Smooth muscle cell (in vitro differentiated cells): ENCODE results near the gene USP53. TPM values are rescaled to one million over a fixed set of nuclear protein-coding genes. Genes with fewer than 3 reads are reported as not detected.

ENCODE experiments used
- DNase-seq: peaks from one replicate; lab custom pipeline; 2025; ENCODE audit not compliant: unreplicated experiment; lab: John Stamatoyannopoulos, UW
- H2AFZ ChIP-seq: fragments of 200-600 bp; sonication (generic); 2 replicates; pipeline ENCODE4 v1.6.0; 2016; ENCODE audit warnings: antibody characterized with exemption, low read depth, mild to moderate bottlenecking
- H3F3A ChIP-seq: fragments of 200-600 bp; sonication (generic); 2 replicates; pipeline ENCODE4 v1.6.0; 2017; ENCODE audit warnings: antibody characterized with exemption, low read depth
- H3K27ac ChIP-seq: fragments of 200-600 bp; sonication (generic); 2 replicates; pipeline ENCODE4 v1.5.1; 2016; ENCODE audit warnings: low read depth, mild to moderate bottlenecking
- H3K27me3 ChIP-seq: fragments of 200-600 bp; sonication (generic); 2 replicates; pipeline ENCODE4 v1.6.1; 2016; ENCODE audit warnings: low read depth, mild to moderate bottlenecking
- H3K36me3 ChIP-seq: fragments of 200-600 bp; sonication (generic); 2 replicates; pipeline ENCODE4 v1.5.1; 2016; ENCODE audit warnings: low read depth
- H3K4me1 ChIP-seq: fragments of 200-600 bp; sonication (generic); 2 replicates; pipeline ENCODE4 v1.5.1; 2016; ENCODE audit warnings: low read depth
- H3K4me2 ChIP-seq: fragments of 200-600 bp; sonication (generic); 2 replicates; pipeline ENCODE4 v1.6.0; 2016; ENCODE audit warnings: mild to moderate bottlenecking
- H3K4me3 ChIP-seq: fragments of 200-600 bp; sonication (generic); 2 replicates; pipeline ENCODE4 v1.5.1; 2016; ENCODE audit warnings: mild to moderate bottlenecking
- H3K79me2 ChIP-seq: fragments of 200-600 bp; sonication (generic); 2 replicates; pipeline ENCODE4 v1.6.0; 2016; ENCODE audit warnings: low read depth, mild to moderate bottlenecking
- H3K9ac ChIP-seq: fragments of 200-600 bp; sonication (generic); 2 replicates; pipeline ENCODE4 v1.6.0; 2016; ENCODE audit warnings: low read depth
- H3K9me3 ChIP-seq: fragments of 200-600 bp; sonication (generic); replicated peaks from 2 replicates; pipeline ENCODE4 v1.5.1; 2016; ENCODE audit warnings: low read depth
- H4K20me1 ChIP-seq: fragments of 200-600 bp; sonication (generic); 2 replicates; pipeline ENCODE4 v1.6.0; 2016; ENCODE audit warnings: low read depth
- CTCF ChIP-seq: fragments of 200-600 bp; sonication (generic); IDR thresholded peaks from 2 replicates; pipeline ENCODE4 v1.5.1; 2017; ENCODE audit warnings: borderline replicate concordance, mild to moderate bottlenecking, antibody characterized with exemption; ENCODE audit not compliant: insufficient read depth, poor library complexity, severe bottlenecking
- WGBS: methylation state at CpG from one replicate; pipeline ENCODE4 v1.1.7; 2016; ENCODE audit warnings: low lambda C conversion rate; 5-methylcytosine and 5-hydroxymethylcytosine counted together
- polyA plus RNA-seq: library from polyadenylated mRNA; unstranded; fragments of >200 nt; fragmentation: Nextera tagmentation; extraction: Ambion mirVana; gene quantifications from 2 replicates; pipeline ENCODE4 v1.2.1, GENCODE V29; 2016
- total RNA-seq: library from RNA; depleted of rRNA; stranded (reverse); fragments of >200 nt; gene quantifications from 2 replicates; pipeline ENCODE4 v1.2.3, GENCODE V29; 2014

The USP53 gene
- total and polyA plus RNA-seq, 2 experiments from 2014 or later, result 4.2 to 16.3 TPM

GRCh38 chr4:119299741-119300100 lies 87.2 kb downstream of the USP53 start:
- peak overlapping the region; percentile 89 for H2AFZ ChIP-seq
- DNase-seq, result no peak
- H3K27ac ChIP-seq, result peak overlapping the region; percentile 86
- TF ChIP-seq CTCF, result no peak
- peak overlapping the region; percentile 80 for H3K4me3 ChIP-seq
- 4% methylated on average over 9 of the region's 9 CpGs for WGBS
- H3K27me3 ChIP-seq, result no peaks in the 10 kb centered on the region
- H3K9ac ChIP-seq, result peak overlapping the region; percentile 88
- H3K79me2 ChIP-seq, result peaks cover 36% of the 10 kb centered on the region
- H3F3A ChIP-seq, result no peaks in the 10 kb centered on the region
- peaks cover 33% of the 10 kb centered on the region for H4K20me1 ChIP-seq
- no peaks in the 10 kb centered on the region for H3K9me3 ChIP-seq
- peak overlapping the region; percentile 96 for H3K4me2 ChIP-seq
- H3K4me1 ChIP-seq, result peaks cover 14% of the 10 kb centered on the region
- H3K36me3 ChIP-seq, result no peaks in the 10 kb centered on the region

DNA sequence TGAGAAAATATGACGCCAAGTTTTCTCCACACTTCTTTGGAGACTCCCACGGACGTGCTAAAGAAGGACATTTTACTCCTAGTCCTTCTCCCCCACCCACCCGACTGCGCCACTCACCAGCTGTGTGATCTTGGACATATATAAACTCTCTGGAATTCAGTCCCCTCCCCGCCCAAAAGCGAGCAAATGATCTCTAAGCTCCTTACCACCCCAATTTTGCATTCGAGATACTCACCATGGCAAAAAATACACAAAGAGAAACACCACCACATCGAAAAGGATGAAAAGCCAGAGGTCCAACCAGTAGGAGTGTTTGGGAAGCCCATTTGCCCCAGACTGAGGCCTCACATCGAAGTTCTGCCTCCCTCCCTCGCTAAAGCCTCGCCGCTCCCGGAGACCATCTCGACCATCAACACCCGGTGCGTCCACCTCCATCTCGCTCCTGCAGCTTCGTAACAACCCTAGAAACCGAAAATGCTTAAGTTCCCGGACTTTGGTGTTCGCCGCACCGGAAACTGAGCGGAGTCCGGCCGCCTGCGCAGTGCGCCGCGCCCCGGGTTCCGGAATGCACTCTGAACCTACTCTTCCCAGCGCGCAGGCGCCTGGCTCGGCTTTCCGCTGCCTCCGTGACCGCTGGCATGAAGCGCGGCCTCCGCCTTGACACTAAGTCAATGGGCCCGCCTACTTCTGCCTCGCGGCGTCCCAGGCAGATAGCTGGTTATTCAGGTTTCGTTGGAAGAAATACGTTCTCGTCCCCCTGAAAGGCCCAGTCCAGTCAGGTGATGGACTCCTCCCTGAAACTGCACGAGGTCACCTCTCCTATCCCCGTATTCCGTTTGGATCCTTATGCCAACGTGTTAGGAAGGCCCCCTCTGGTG lies 87.8 kb downstream of the USP53 start:
- peaks cover 33% of the 10 kb centered on the region for H4K20me1 ChIP-seq
- no peaks in the 10 kb centered on the region for H3K27me3 ChIP-seq
- no peaks in the 10 kb centered on the region for H3K9me3 ChIP-seq
- H3K27ac ChIP-seq, result peak overlapping the region; percentile 86
- H2AFZ ChIP-seq, result peak overlapping the region; percentile 89
- peak overlapping the region; percentile 96 for H3K4me2 ChIP-seq
- H3K79me2 ChIP-seq, result peaks cover 36% of the 10 kb centered on the region
- TF ChIP-seq CTCF, result no peak
- 1% methylated on average over 54 of the region's 54 CpGs for WGBS
- no peak for DNase-seq
- H3K4me3 ChIP-seq, result peak overlapping the region; percentile 80
- peaks cover 14% of the 10 kb centered on the region for H3K4me1 ChIP-seq
- no peaks in the 10 kb centered on the region for H3K36me3 ChIP-seq
- H3K9ac ChIP-seq, result peak overlapping the region; percentile 88
- no peaks in the 10 kb centered on the region for H3F3A ChIP-seq

DNA sequence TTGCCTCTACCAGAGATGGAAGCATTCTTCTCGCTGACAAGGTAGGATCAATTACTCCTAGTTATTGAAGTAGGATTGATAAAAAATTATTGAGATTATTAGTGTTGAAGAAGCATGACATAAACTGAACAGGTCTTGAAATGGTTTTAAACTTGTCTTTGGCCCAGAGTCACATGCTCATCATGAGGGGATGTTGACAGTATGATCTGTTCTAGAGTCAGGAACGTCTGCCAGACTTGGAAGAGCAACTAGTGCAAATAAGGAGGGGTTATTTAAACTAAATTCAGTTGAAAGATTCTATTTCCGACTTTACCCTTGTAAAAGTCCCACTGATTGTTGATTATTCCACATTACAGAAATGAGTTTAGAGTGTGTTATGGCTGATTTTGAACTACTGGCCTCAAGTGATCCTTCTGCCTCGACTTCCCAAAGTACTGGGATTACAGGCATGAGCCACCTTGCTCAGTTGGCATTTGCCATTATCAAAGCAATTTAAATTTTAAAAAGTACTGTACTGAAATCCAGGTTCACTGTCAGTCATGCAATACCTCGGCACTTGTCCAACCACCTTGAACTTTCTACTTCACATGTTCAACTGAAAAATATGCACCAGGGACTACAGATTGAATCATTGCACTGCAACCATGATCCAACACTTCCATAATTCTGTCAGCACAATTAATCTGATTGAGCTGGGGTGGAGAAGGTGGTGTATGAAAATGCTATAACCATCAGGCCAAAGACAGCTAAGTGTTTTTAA lies 89.7 kb downstream of the USP53 start:
- Histone ChIP-seq H3K27me3 (no peaks in the 10 kb centered on the region), H3K27ac (no peak overlapping the region), H3K9ac (no peak overlapping the region), H3K4me2 (no peak overlapping the region), H3K4me1 (peaks cover 14% of the 10 kb centered on the region), H3F3A (no peaks in the 10 kb centered on the region), H4K20me1 (peaks cover 19% of the 10 kb centered on the region), H3K4me3 (no peak overlapping the region), H3K79me2 (peaks cover 26% of the 10 kb centered on the region), H3K36me3 (no peaks in the 10 kb centered on the region), H3K9me3 (no peaks in the 10 kb centered on the region), H2AFZ (no peak overlapping the region)
- no peak for TF ChIP-seq CTCF
- 92% methylated on average over 5 of the region's 5 CpGs for WGBS
- DNase-seq, result no peak
